ENCODE measurements around the gene TRPM1. TPM values are rescaled to one million over a fixed set of nuclear protein-coding genes. Genes with fewer than 3 reads are reported as not detected.

Gene TRPM1
- total and polyA plus RNA-seq, 9 of the 15 experiments (the other 6 are each of a cell fraction or from before 2014, with no cell fraction given), result 0.01 to 0.06 (median 0.03) TPM; not detected in 5

DNA sequence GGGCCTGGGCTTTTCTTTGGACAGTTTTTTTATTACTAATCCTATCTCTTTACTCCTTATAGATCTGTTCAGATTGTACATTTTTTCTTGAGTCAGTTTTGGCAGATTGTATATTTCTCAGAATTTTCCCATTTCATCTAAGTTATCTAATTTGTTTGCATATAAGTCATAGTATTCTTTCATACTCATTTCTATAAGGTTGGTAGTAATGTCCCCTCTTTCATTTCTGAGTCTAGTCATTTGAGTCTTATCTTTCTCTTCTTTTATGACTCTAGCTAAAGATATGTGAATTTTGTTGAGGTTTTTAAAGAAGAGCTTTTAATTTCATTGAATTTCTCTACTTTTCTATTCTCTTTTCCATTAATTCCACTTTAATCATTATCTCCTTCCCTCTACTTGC lies 27.2 kb downstream of the TRPM1 start:
- FAIRE-seq, result no peak
- in situ Hi-C loops (cut with MboI), result no loop called here
- POLR2A ChIA-PET, result no interaction called here
- H3K4me1 ChIP-seq (replicated peaks in 1 of 2; ENCODE audit: control insufficient read depth in 2 of 2, insufficient read depth in 2 of 2, low read length in 2 of 2), result no peaks in the 10 kb centered on the region
- no peaks in the 10 kb centered on the region for H3K9me1 ChIP-seq (ENCODE audit: control insufficient read depth, insufficient read depth, low read length)
- TF ChIP-seq, protein P1, sequence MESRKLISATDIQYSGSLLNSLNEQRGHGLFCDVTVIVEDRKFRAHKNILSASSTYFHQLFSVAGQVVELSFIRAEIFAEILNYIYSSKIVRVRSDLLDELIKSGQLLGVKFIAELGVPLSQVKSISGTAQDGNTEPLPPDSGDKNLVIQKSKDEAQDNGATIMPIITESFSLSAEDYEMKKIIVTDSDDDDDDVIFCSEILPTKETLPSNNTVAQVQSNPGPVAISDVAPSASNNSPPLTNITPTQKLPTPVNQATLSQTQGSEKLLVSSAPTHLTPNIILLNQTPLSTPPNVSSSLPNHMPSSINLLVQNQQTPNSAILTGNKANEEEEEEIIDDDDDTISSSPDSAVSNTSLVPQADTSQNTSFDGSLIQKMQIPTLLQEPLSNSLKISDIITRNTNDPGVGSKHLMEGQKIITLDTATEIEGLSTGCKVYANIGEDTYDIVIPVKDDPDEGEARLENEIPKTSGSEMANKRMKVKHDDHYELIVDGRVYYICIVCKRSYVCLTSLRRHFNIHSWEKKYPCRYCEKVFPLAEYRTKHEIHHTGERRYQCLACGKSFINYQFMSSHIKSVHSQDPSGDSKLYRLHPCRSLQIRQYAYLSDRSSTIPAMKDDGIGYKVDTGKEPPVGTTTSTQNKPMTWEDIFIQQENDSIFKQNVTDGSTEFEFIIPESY (CRISPR knock-in tag; IDR thresholded peaks at IDR 0.05), result no peak
- TF ChIP-seq, protein P2, sequence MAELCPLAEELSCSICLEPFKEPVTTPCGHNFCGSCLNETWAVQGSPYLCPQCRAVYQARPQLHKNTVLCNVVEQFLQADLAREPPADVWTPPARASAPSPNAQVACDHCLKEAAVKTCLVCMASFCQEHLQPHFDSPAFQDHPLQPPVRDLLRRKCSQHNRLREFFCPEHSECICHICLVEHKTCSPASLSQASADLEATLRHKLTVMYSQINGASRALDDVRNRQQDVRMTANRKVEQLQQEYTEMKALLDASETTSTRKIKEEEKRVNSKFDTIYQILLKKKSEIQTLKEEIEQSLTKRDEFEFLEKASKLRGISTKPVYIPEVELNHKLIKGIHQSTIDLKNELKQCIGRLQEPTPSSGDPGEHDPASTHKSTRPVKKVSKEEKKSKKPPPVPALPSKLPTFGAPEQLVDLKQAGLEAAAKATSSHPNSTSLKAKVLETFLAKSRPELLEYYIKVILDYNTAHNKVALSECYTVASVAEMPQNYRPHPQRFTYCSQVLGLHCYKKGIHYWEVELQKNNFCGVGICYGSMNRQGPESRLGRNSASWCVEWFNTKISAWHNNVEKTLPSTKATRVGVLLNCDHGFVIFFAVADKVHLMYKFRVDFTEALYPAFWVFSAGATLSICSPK (IDR thresholded peaks at IDR 0.05; ENCODE audit: borderline replicate concordance), result no peak
- TF ChIP-seq GTF2F1 (IDR thresholded peaks at IDR 0.05; ENCODE audit: low read depth, low read length) (no peak), ZNF282 (CRISPR knock-in tag; IDR thresholded peaks at IDR 0.05) (no peak), SMARCB1 (IDR thresholded peaks at IDR 0.05; ENCODE audit: insufficient read length, low read depth) (no peak), SP2 (IDR thresholded peaks at IDR 0.05; ENCODE audit: extremely low read depth, low read depth, low read length, poor library complexity, severe bottlenecking) (no peak), ZFP30 (CRISPR knock-in tag; IDR thresholded peaks at IDR 0.05; ENCODE audit: borderline replicate concordance) (no peak), ZNF384 (IDR thresholded peaks at IDR 0.05; ENCODE audit: low read depth, low read length) (no peak), ZNF23 (CRISPR knock-in tag; IDR thresholded peaks at IDR 0.05) (no peak), ZBTB8A (IDR thresholded peaks at IDR 0.05; ENCODE audit: partially characterized antibody) (no peak)
- intact Hi-C loops (cut with micrococcal nuclease), result no loop called here
- no peaks in the 10 kb centered on the region for H3K9me3 ChIP-seq (replicated peaks; ENCODE audit: control insufficient read depth, insufficient read depth, low read depth, low read length)
- peaks cover 3 to 24% of the 10 kb centered on the region in 2 experiments; a peak in 4 of 5 replicates for H3K27me3 ChIP-seq (ENCODE audit: control insufficient read depth in 2 of 2, insufficient read depth in 2 of 2, low read length in 2 of 2)
- H3K79me2 ChIP-seq (ENCODE audit: control insufficient read depth, insufficient read depth, low read length), result no peaks in the 10 kb centered on the region
- H2AFZ ChIP-seq (ENCODE audit: low read depth, low read length), result no peak overlapping the region
- no peak overlapping the region for H3K9ac ChIP-seq (ENCODE audit: insufficient read depth in 1 of 2, low read depth in 2 of 2, low read length in 2 of 2)
- no TSS peak for BruUV-seq (replicated peaks)
- no peaks in the 10 kb centered on the region for H3K36me3 ChIP-seq (ENCODE audit: control insufficient read depth, insufficient read depth, low read length)
- H3K27ac ChIP-seq (ENCODE audit: extremely low read depth, low read depth, low read length), result no peak overlapping the region
- H3K4me2 ChIP-seq (ENCODE audit: insufficient read depth, low read length), result no peak overlapping the region
- no peak for DNase-seq (ENCODE audit: extremely low read depth in 1 of 4, low spot score in 3 of 4)
- CTCF ChIA-PET (ENCODE audit: low intra/inter-chr PET ratio), result no interaction called here
- H4K20me1 ChIP-seq (replicated peaks; ENCODE audit: control insufficient read depth, insufficient read depth, low read length), result no peaks in the 10 kb centered on the region
- ATAC-seq, result no peak
- H3K4me3 ChIP-seq, result no peak overlapping the region
